Activated CD4-positive, alpha-beta T cell treated with anti-CD3 and anti-CD28 coated beads, Interleukin-2, Interleukin-4, amounts not matched to agents 100 ng/mL and 50 ng/mL, durations not matched to agents 16 hours and 8 hours (primary cell): ENCODE results near the gene CCR7.

ENCODE experiments used
- DNase-seq: peaks from one replicate; pipeline ENCODE4 v3.0.0-alpha.2; 2020; ENCODE audit warnings: low spot score

Gene CCR7

GRCh38 chr17:40535924-40536294 lies 29.4 kb downstream of the CCR7 start:
- DNase-seq, result no peak

- no peak for DNase-seq
Measured at GRCh38 chr17:40535438-40535837, 29.8 kb downstream of the CCR7 start.

- DNase-seq, result no peak
Measured at GRCh38 chr17:40534371-40535189, 30.7 kb downstream of the CCR7 start.

- DNase-seq, result no peak
Measured at GRCh38 chr17:40533896-40534295, 31.4 kb downstream of the CCR7 start.

- DNase-seq, result no peak
Measured at GRCh38 chr17:40532520-40533253, 32.6 kb downstream of the CCR7 start.

GRCh38 chr17:40531051-40531991 lies 34.0 kb downstream of the CCR7 start:
- peak; percentile 88 for DNase-seq

- DNase-seq, result no peak
Measured at GRCh38 chr17:40530531-40530994, 34.7 kb downstream of the CCR7 start.

GRCh38 chr17:40529991-40530390 lies 35.3 kb downstream of the CCR7 start:
- no peak for DNase-seq

GRCh38 chr17:40528692-40529417 lies 36.4 kb downstream of the CCR7 start:
- no peak for DNase-seq

- no peak for DNase-seq
Measured at GRCh38 chr17:40526668-40527067, 38.6 kb downstream of the CCR7 start.

- no peak for DNase-seq
Measured at GRCh38 chr17:40525294-40525693, 40.0 kb downstream of the CCR7 start.

GRCh38 chr17:40524243-40524965 lies 40.9 kb downstream of the CCR7 start:
- no peak for DNase-seq

GRCh38 chr17:40522961-40523310 lies 42.3 kb downstream of the CCR7 start:
- DNase-seq, result no peak

- no peak for DNase-seq
Measured at GRCh38 chr17:40522250-40522960, 42.9 kb downstream of the CCR7 start.

- no peak for DNase-seq
Measured at GRCh38 chr17:40520991-40521453, 44.2 kb downstream of the CCR7 start.

GRCh38 chr17:40519089-40519775 lies 46.0 kb downstream of the CCR7 start:
- no peak for DNase-seq

GRCh38 chr17:40518401-40519088 lies 46.7 kb downstream of the CCR7 start:
- DNase-seq, result no peak

GRCh38 chr17:40517981-40518380 lies 47.3 kb downstream of the CCR7 start:
- DNase-seq, result no peak

- no peak for DNase-seq
Measured at GRCh38 chr17:40517286-40517662, 48.0 kb downstream of the CCR7 start.
